Rectal smooth muscle tissue (tissue), 1 donor: ENCODE measurements around the gene INVS.

ENCODE experiments used
- H3K27ac ChIP-seq: one replicate; pipeline ENCODE4 v1.7.0; 2013; ENCODE audit warnings: low read depth, low read length, inconsistent platforms
- H3K27me3 ChIP-seq: one replicate; pipeline ENCODE4 v1.7.0; 2013; ENCODE audit warnings: low read length; ENCODE audit not compliant: control insufficient read depth, insufficient read depth
- H3K36me3 ChIP-seq: one replicate; pipeline ENCODE4 v1.7.0; 2013; ENCODE audit warnings: low read length; ENCODE audit not compliant: control insufficient read depth, insufficient read depth
- H3K4me1 ChIP-seq: one replicate; pipeline ENCODE4 v1.7.0; 2013; ENCODE audit warnings: low read length; ENCODE audit not compliant: control insufficient read depth, insufficient read depth
- H3K4me3 ChIP-seq: one replicate; pipeline ENCODE4 v1.7.0; 2013; ENCODE audit warnings: low read length
- H3K9ac ChIP-seq: one replicate; pipeline ENCODE4 v1.7.0; 2013; ENCODE audit warnings: low read length

Gene INVS

DNA sequence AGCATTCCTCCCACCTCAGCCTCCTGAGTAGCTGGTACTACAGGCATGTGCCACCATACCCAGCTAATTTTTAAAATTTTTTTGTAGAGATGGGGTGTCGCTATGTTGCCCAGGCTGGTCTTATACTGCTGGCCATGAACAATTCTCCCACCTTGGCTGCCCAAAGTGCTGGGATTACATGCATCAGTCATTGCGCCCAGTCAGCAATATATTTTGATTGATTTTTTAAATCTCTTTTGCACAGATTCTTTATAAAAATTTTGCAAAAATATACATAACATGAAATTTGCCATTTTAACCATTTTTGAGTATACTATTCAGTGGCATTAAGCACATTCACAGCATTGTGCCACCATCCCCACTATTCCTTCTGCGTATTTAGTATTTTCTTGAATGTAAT, 94.0 kb downstream of the INVS start:
- Histone ChIP-seq H3K27ac (no peak overlapping the region), H3K4me1 (no peaks in the 10 kb centered on the region), H3K27me3 (no peaks in the 10 kb centered on the region), H3K36me3 (no peaks in the 10 kb centered on the region), H3K4me3 (no peak overlapping the region), H3K9ac (no peak overlapping the region)

GRCh38 chr9:100196215-100196614, 97.2 kb downstream of the INVS start:
- no peak overlapping the region for H3K27ac ChIP-seq
- H3K4me1 ChIP-seq: no peaks in the 10 kb centered on the region
- no peak overlapping the region for H3K4me3 ChIP-seq
- H3K9ac ChIP-seq: no peak overlapping the region
- H3K27me3 ChIP-seq: no peaks in the 10 kb centered on the region
- H3K36me3 ChIP-seq: no peaks in the 10 kb centered on the region

GRCh38 chr9:100196828-100197227, 97.8 kb downstream of the INVS start:
- H3K4me1 ChIP-seq: no peaks in the 10 kb centered on the region
- H3K4me3 ChIP-seq: no peak overlapping the region
- H3K27ac ChIP-seq: no peak overlapping the region
- H3K9ac ChIP-seq: no peak overlapping the region
- no peaks in the 10 kb centered on the region for H3K36me3 ChIP-seq
- H3K27me3 ChIP-seq: no peaks in the 10 kb centered on the region

DNA sequence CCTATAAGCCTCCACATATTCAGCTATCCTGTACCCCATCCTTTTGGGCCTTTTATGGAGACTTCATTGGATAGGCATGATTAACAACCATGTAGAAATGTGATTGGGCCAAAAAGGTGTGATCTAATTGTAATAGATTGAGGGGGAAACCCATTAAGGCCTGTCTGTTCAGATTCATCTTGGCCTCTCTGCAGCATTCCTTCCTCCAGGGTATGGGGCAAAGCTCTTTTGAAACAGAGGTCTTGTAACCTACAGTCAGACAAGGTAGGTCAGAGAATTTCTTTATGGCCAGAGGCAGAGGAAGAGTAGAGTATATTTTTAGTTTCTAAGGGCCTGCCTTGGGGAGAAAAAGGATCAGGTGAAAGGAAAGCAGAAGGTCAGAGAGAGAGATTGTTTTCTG, 98.5 kb downstream of the INVS start:
- Histone ChIP-seq H3K27me3 (no peaks in the 10 kb centered on the region), H3K36me3 (no peaks in the 10 kb centered on the region), H3K27ac (no peak overlapping the region), H3K4me3 (no peak overlapping the region), H3K4me1 (no peaks in the 10 kb centered on the region), H3K9ac (no peak overlapping the region)

GRCh38 chr9:100202806-100203205, 103.8 kb downstream of the INVS start:
- no peak overlapping the region for H3K9ac ChIP-seq
- H3K27ac ChIP-seq: no peak overlapping the region
- H3K27me3 ChIP-seq: no peaks in the 10 kb centered on the region
- H3K4me3 ChIP-seq: no peak overlapping the region
- no peaks in the 10 kb centered on the region for H3K4me1 ChIP-seq
- H3K36me3 ChIP-seq: no peaks in the 10 kb centered on the region

DNA sequence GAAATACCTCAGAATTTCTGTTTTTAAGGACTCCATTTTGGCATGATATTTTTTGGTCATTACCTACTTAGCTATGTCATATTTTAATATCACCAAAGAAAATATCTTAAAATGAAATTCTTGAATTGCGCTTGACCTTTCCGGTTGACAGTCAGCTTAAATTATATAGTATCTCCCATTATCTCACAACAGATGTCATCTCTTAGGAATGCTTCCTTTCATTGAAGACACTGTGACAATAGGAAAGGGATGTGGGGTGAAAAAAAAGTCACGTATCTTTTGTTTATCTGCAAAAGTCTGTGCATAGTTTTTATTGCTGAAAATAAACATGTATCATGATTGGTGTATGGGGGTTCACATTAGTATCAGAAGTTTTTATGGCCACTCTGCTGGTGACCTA, 105.8 kb downstream of the INVS start:
- Histone ChIP-seq H3K36me3 (no peaks in the 10 kb centered on the region), H3K9ac (no peak overlapping the region)

GRCh38 chr9:100206899-100207298, 107.9 kb downstream of the INVS start:
- H3K36me3 ChIP-seq: no peaks in the 10 kb centered on the region
- H3K9ac ChIP-seq: no peak overlapping the region
- H3K4me3 ChIP-seq: no peak overlapping the region
- peaks cover 2% of the 10 kb centered on the region for H3K4me1 ChIP-seq
- no peak overlapping the region for H3K27ac ChIP-seq
- no peaks in the 10 kb centered on the region for H3K27me3 ChIP-seq

More for the DNA sequence above, 105.8 kb downstream of the INVS start:
- H3K27me3 ChIP-seq: no peaks in the 10 kb centered on the region
- no peaks in the 10 kb centered on the region for H3K4me1 ChIP-seq
- H3K27ac ChIP-seq: no peak overlapping the region
- no peak overlapping the region for H3K4me3 ChIP-seq

- Histone ChIP-seq H3K27ac (no peak overlapping the region), H3K36me3 (no peaks in the 10 kb centered on the region), H3K4me1 (peaks cover 2% of the 10 kb centered on the region), H3K4me3 (no peak overlapping the region), H3K9ac (no peak overlapping the region), H3K27me3 (no peaks in the 10 kb centered on the region)
Observed at GRCh38 chr9:100208673-100209072, 109.6 kb downstream of the INVS start.

GRCh38 chr9:100211476-100211875, 112.4 kb downstream of the INVS start:
- Histone ChIP-seq H3K27ac (no peak overlapping the region), H3K4me3 (no peak overlapping the region), H3K36me3 (no peaks in the 10 kb centered on the region), H3K4me1 (peaks cover 2% of the 10 kb centered on the region), H3K27me3 (no peaks in the 10 kb centered on the region), H3K9ac (no peak overlapping the region)

GRCh38 chr9:100213730-100214477, 114.9 kb downstream of the INVS start:
- Histone ChIP-seq H3K36me3 (no peaks in the 10 kb centered on the region), H3K27me3 (no peaks in the 10 kb centered on the region), H3K4me1 (peaks cover 2% of the 10 kb centered on the region), H3K4me3 (no peak overlapping the region), H3K9ac (no peak overlapping the region), H3K27ac (no peak overlapping the region)

DNA sequence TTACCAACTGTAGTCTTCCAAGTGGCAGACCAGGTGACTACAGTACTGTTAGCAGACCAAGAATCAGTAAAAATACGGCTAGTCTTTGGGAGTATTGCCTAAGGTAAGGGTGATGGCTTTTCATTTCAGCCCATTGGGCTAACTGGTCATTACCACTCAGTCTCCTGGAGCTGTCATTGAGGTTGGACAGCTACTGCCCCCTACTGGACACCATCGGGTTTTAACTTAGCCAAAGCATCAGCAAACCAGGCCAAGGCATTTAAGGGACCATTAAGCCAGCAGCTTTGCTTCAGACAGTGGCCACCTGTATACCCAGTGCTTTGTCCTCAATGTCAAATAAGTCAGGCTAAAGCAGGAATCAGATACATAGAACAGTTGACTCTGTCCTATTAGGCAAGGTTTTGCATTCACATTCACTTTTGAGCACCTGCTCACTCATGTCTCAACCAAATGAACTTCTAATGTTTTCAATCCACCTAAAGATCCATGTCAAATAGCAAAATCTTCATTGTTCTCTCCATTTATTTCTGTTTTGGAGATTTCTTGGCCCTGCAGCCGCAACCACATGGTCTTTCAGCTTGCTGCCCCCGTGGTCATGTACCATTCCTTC, 117.2 kb downstream of the INVS start:
- Histone ChIP-seq H3K27ac (no peak overlapping the region), H3K9ac (no peak overlapping the region), H3K4me1 (peaks cover 2% of the 10 kb centered on the region), H3K4me3 (no peak overlapping the region), H3K36me3 (no peaks in the 10 kb centered on the region), H3K27me3 (no peaks in the 10 kb centered on the region)

- Histone ChIP-seq H3K4me1 (no peaks in the 10 kb centered on the region), H3K27me3 (no peaks in the 10 kb centered on the region), H3K27ac (no peak overlapping the region), H3K9ac (no peak overlapping the region), H3K36me3 (no peaks in the 10 kb centered on the region), H3K4me3 (no peak overlapping the region)
Observed at GRCh38 chr9:100217536-100217935, 118.5 kb downstream of the INVS start.

- no peak overlapping the region for H3K4me3 ChIP-seq
Observed at GRCh38 chr9:100219347-100219746, 120.3 kb downstream of the INVS start.

More at GRCh38 chr9:100219347-100219746, 120.3 kb downstream of the INVS start:
- no peaks in the 10 kb centered on the region for H3K4me1 ChIP-seq
- H3K9ac ChIP-seq: no peak overlapping the region
- H3K36me3 ChIP-seq: no peaks in the 10 kb centered on the region
- no peaks in the 10 kb centered on the region for H3K27me3 ChIP-seq
- no peak overlapping the region for H3K27ac ChIP-seq
